Measurements from ENCODE around the gene PEX14. TPM values are rescaled to one million over a fixed set of nuclear protein-coding genes. Genes with fewer than 3 reads are reported as not detected.

Gene PEX14
- total RNA-seq, 2 experiments from 2014 or later, result 13.3 to 14.8 TPM

DNA sequence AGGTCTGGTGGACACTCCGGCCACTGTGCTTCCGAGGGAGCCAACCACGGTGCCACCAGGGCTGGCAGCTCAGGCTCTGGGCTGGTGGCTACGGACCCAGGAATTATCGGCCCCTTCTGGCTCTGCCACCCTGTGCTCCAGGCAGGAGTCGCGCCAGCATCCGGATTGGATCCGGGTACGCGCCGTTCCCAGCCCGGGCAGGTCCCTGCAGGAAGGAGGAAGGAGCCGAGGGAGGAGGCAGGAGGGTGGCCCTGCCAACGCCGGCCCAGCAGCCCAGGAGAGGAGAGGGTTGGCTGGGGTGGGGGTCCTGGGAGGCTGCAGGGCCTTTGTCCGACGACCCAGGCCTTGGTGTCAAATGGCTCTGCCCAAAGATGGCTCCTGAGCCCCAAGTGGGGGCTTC, 161.2 kb downstream of the PEX14 start:
- no peaks in the 10 kb centered on the region for H3K27me3 ChIP-seq (ENCODE audit: control insufficient read depth in 1 of 2, insufficient read depth in 2 of 2, low read length in 2 of 2)
- intact Hi-C loops (cut with DNase I, micrococcal nuclease), result loop anchor here in 1 of 2 experiments (10.0 kb wide), 1 partner anchor 121 kb away; no protein-coding TSS in a partner anchor
- Mint-ChIP-seq H3K4me1 (ENCODE audit: low read depth) (no peaks in the 10 kb centered on the region), H3K27me3 (no peaks in the 10 kb centered on the region), H3K27ac (no peak overlapping the region), H3K9me3 (no peaks in the 10 kb centered on the region), H3K36me3 (ENCODE audit: low read depth) (no peaks in the 10 kb centered on the region), H3K4me3 (no peak overlapping the region)
- ChIA-PET POLR2A (no interaction called here), CTCF (no interaction called here)
- DNase-seq (no peak), ATAC-seq (ENCODE audit: poor library complexity) (no peak)
- H3K4me3 ChIP-seq (ENCODE audit: low read length), result no peak overlapping the region
- H3K4me1 ChIP-seq (ENCODE audit: insufficient read depth, low read length), result peaks cover 6% of the 10 kb centered on the region
- peaks cover 0 to 10% of the 10 kb centered on the region in 2 experiments for H3K9me3 ChIP-seq (ENCODE audit: control insufficient read depth in 1 of 2, insufficient read depth in 1 of 2, low read length in 2 of 2)
- H3K27ac ChIP-seq (ENCODE audit: low read depth in 1 of 2, low read length in 2 of 2), result no peak overlapping the region
- no peaks in the 10 kb centered on the region for H3K36me3 ChIP-seq (ENCODE audit: insufficient read depth, low read length)
- TF ChIP-seq, protein P1, sequence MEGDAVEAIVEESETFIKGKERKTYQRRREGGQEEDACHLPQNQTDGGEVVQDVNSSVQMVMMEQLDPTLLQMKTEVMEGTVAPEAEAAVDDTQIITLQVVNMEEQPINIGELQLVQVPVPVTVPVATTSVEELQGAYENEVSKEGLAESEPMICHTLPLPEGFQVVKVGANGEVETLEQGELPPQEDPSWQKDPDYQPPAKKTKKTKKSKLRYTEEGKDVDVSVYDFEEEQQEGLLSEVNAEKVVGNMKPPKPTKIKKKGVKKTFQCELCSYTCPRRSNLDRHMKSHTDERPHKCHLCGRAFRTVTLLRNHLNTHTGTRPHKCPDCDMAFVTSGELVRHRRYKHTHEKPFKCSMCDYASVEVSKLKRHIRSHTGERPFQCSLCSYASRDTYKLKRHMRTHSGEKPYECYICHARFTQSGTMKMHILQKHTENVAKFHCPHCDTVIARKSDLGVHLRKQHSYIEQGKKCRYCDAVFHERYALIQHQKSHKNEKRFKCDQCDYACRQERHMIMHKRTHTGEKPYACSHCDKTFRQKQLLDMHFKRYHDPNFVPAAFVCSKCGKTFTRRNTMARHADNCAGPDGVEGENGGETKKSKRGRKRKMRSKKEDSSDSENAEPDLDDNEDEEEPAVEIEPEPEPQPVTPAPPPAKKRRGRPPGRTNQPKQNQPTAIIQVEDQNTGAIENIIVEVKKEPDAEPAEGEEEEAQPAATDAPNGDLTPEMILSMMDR (IDR thresholded peaks at IDR 0.05), result no peak

DNA sequence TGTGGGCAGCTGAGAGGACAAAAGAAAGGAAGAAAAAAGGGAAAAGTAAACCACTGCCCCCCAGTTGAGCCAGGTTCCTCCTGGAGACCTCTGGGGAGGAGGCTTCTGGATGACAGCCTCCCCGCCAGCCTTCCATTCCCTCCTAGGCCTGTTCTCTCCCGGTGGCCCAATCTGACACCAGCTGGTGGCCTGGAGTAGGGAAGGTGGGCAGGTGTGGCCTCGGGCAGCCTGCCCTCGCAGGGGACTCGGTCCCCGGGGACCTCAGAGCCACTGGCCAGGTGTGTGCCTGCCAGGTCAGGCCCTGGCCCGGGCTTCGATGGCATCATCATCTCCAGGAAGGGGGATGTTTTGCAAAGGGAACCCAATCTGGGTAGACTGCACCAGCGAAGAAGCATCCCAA, 162.7 kb downstream of the PEX14 start:
- intact Hi-C loops (cut with DNase I, micrococcal nuclease), result loop anchor here in 1 of 2 experiments (10.0 kb wide), 1 partner anchor 123 kb away; no protein-coding TSS in a partner anchor
- CTCF ChIA-PET, result no interaction called here
- Mint-ChIP-seq H3K27ac (no peak overlapping the region), H3K36me3 (ENCODE audit: low read depth) (no peaks in the 10 kb centered on the region), H3K27me3 (no peaks in the 10 kb centered on the region), H3K9me3 (no peaks in the 10 kb centered on the region), H3K4me1 (ENCODE audit: low read depth) (no peaks in the 10 kb centered on the region), H3K4me3 (no peak overlapping the region)
- Histone ChIP-seq H3K36me3 (ENCODE audit: insufficient read depth, low read length) (no peaks in the 10 kb centered on the region), H3K4me3 (ENCODE audit: low read length) (no peak overlapping the region), H3K4me1 (ENCODE audit: insufficient read depth, low read length) (peaks cover 6% of the 10 kb centered on the region), H3K27ac (ENCODE audit: low read depth in 1 of 2, low read length in 2 of 2) (no peak overlapping the region), H3K9me3 (ENCODE audit: control insufficient read depth in 1 of 2, insufficient read depth in 1 of 2, low read length in 2 of 2) (peaks cover 0 to 10% of the 10 kb centered on the region in 2 experiments), H3K27me3 (ENCODE audit: control insufficient read depth in 1 of 2, insufficient read depth in 2 of 2, low read length in 2 of 2) (no peaks in the 10 kb centered on the region)
- no peak for DNase-seq
- TF ChIP-seq, protein P1 (IDR thresholded peaks at IDR 0.05), result no peak
- POLR2A ChIA-PET, result no interaction called here
- no peak for ATAC-seq (ENCODE audit: poor library complexity)

DNA sequence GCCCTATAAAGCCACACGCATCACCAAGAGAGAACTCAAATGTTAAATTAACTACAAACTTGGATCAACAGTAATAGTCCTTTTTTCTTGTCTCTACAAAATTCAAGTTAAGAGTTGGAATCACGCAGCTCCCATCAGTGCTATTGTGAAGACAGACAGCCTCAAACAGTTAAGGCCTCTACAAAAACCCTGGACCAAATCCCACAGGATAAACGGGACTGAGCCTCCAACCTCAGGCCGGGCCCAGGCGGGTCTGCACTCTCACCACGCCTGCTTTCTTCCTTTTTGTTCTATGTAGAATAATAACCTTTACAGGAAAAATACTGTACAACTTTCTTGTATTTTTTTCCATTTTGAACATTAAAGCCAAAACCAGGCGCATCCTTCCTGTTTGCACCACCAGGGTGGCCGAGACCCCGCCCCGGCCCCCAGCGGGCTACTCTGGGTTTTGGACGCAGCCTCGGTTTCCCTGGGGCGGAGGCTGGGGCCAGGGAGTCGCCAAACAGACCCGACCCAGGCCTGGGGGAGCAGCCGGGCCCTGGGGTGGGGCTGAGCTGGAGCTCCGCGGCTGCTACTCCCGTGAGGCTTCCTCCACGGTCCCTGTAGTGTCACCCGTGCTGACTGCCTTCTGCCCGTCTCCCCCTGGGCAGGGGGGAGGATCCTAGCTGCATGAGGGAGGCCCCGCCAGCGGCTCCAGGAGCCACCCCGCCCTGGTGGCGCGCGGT, 163.2 kb downstream of the PEX14 start:
- peaks cover 0 to 10% of the 10 kb centered on the region in 2 experiments for H3K9me3 ChIP-seq (ENCODE audit: control insufficient read depth in 1 of 2, insufficient read depth in 1 of 2, low read length in 2 of 2)
- no peaks in the 10 kb centered on the region for H3K36me3 ChIP-seq (ENCODE audit: insufficient read depth, low read length)
- DNase-seq (peak in 2 of 14 experiments; percentile 8 to 19), ATAC-seq (ENCODE audit: poor library complexity) (peak; percentile 74)
- TF ChIP-seq, protein P1 (IDR thresholded peaks at IDR 0.05), result no peak
- H3K4me1 Mint-ChIP-seq (ENCODE audit: low read depth), result no peaks in the 10 kb centered on the region
- no peaks in the 10 kb centered on the region for H3K27me3 ChIP-seq (ENCODE audit: control insufficient read depth in 1 of 2, insufficient read depth in 2 of 2, low read length in 2 of 2)
- ChIA-PET POLR2A (no interaction called here), CTCF (no interaction called here)
- no peak overlapping the region for H3K4me3 ChIP-seq (ENCODE audit: low read length)
- H3K4me1 ChIP-seq (ENCODE audit: insufficient read depth, low read length), result peaks cover 6% of the 10 kb centered on the region
- H3K27me3 Mint-ChIP-seq, result no peaks in the 10 kb centered on the region
- H3K4me3 Mint-ChIP-seq, result no peak overlapping the region
- no peak overlapping the region for H3K27ac ChIP-seq (ENCODE audit: low read depth in 1 of 2, low read length in 2 of 2)
- H3K36me3 Mint-ChIP-seq (ENCODE audit: low read depth), result no peaks in the 10 kb centered on the region
- intact Hi-C loops (cut with DNase I, micrococcal nuclease), result loop anchor here in 1 of 2 experiments (10.0 kb wide), 1 partner anchor 123 kb away; no protein-coding TSS in a partner anchor
- H3K27ac Mint-ChIP-seq, result no peak overlapping the region
- no peaks in the 10 kb centered on the region for H3K9me3 Mint-ChIP-seq
